HCT116 (cell line): ENCODE measurements around the gene TNFRSF8.

ENCODE experiments used
- EZH2 ChIP-seq: fragments of 200-600 bp; sonication (generic); IDR thresholded peaks from 2 replicates; pipeline ENCODE4 v1.6.1; 2017; ENCODE audit warnings: antibody characterized with exemption, mixed run types
- EZH2phosphoT487 ChIP-seq: fragments of 200-600 bp; IDR thresholded peaks from 2 replicates; pipeline ENCODE4 v1.6.1; 2018; ENCODE audit warnings: antibody characterized with exemption, borderline replicate concordance
- POLR2A ChIP-seq: IDR thresholded peaks from 2 replicates; pipeline ENCODE4 v1.7.0; 2011; ENCODE audit warnings: borderline replicate concordance; ENCODE audit not compliant: insufficient read depth, insufficient read length; ENCODE audit errors: extremely low read depth
- POLR2AphosphoS5 ChIP-seq: IDR thresholded peaks from 2 replicates; pipeline ENCODE4 v1.6.1; 2011; ENCODE audit warnings: mild to moderate bottlenecking, low read depth, low read length, moderate library complexity

GRCh38 chr1:12143631-12144155, 80.6 kb downstream of the TNFRSF8 start:
- no peak for TF ChIP-seq POLR2A
- no peak for TF ChIP-seq EZH2phosphoT487
- TF ChIP-seq EZH2 = no peak
- no peak for TF ChIP-seq POLR2AphosphoS5
